Endothelial cell (in vitro differentiated cells): ENCODE data around the gene SOBP. TPM values are rescaled to one million over a fixed set of nuclear protein-coding genes. Genes with fewer than 3 reads are reported as not detected.
A peak's percentile ranks its signal among the peaks of the same experiment; 100 is the strongest.

Experiments used
- DNase-seq: peaks from one replicate; pipeline ENCODE4 v3.0.0; 2021; ENCODE audit warnings: low spot score
- H3K27ac Mint-ChIP-seq: one replicate; pipeline ENCODE4 v1.8.0; 2021; ENCODE audit warnings: mixed read lengths, inconsistent platforms; ENCODE audit not compliant: unreplicated experiment
- H3K27me3 Mint-ChIP-seq: one replicate; pipeline ENCODE4 v1.8.0; 2021; ENCODE audit warnings: mild to moderate bottlenecking, moderate library complexity, mixed read lengths, inconsistent platforms; ENCODE audit not compliant: unreplicated experiment
- H3K36me3 Mint-ChIP-seq: one replicate; pipeline ENCODE4 v1.8.0; 2021; ENCODE audit warnings: mild to moderate bottlenecking, low read depth, mixed read lengths, inconsistent platforms; ENCODE audit not compliant: unreplicated experiment
- H3K4me1 Mint-ChIP-seq: one replicate; pipeline ENCODE4 v1.8.0; 2021; ENCODE audit warnings: mild to moderate bottlenecking, mixed read lengths, inconsistent platforms; ENCODE audit not compliant: unreplicated experiment
- H3K4me3 Mint-ChIP-seq: one replicate; pipeline ENCODE4 v1.8.0; 2021; ENCODE audit warnings: mild to moderate bottlenecking, mixed read lengths, inconsistent platforms; ENCODE audit not compliant: unreplicated experiment
- H3K9me3 Mint-ChIP-seq: one replicate; pipeline ENCODE4 v1.8.0; 2021; ENCODE audit warnings: mixed read lengths, inconsistent platforms; ENCODE audit not compliant: unreplicated experiment
- CTCF ChIP-seq: fragments of 200-600 bp; sonication (generic); IDR thresholded peaks from one replicate; pipeline ENCODE4 v1.5.0; 2021; ENCODE audit warnings: antibody characterized with exemption; ENCODE audit not compliant: unreplicated experiment
- total RNA-seq: library from RNA; stranded (reverse); fragmentation: NEBNext Ultra II Directional; extraction: Animal tissue kit (Norgen Biotek cat#: 25700); gene quantifications from one replicate; pipeline ENCODE4 v1.2.1, GENCODE V29; 2021; ENCODE audit not compliant: unreplicated experiment

Gene SOBP
- total RNA-seq, 1 donor from 2014 or later: 1.5 TPM

GRCh38 chr6:107495196-107495643 is 5.3 kb downstream of the SOBP start:
- Mint-ChIP-seq H3K9me3 (no peaks in the 10 kb centered on the region), H3K27ac (peak overlapping the region; percentile 12), H3K36me3 (no peaks in the 10 kb centered on the region), H3K27me3 (peaks cover 2% of the 10 kb centered on the region), H3K4me3 (no peak overlapping the region), H3K4me1 (peaks cover 23% of the 10 kb centered on the region)
- no peak for DNase-seq
- TF ChIP-seq CTCF: no peak

- H3K27me3 Mint-ChIP-seq: peaks cover 2% of the 10 kb centered on the region
- no peak for DNase-seq
- peaks cover 21% of the 10 kb centered on the region for H3K4me1 Mint-ChIP-seq
- H3K4me3 Mint-ChIP-seq: no peak overlapping the region
- H3K36me3 Mint-ChIP-seq: no peaks in the 10 kb centered on the region
- H3K9me3 Mint-ChIP-seq: no peaks in the 10 kb centered on the region
- H3K27ac Mint-ChIP-seq: no peak overlapping the region
- TF ChIP-seq CTCF: no peak
These were observed 6.1 kb downstream of the SOBP start for GRCh38 chr6:107495971-107496370.

GRCh38 chr6:107496892-107497684 is 7.2 kb downstream of the SOBP start:
- TF ChIP-seq CTCF: no peak
- peaks cover 15% of the 10 kb centered on the region for H3K4me1 Mint-ChIP-seq
- H3K4me3 Mint-ChIP-seq: no peak overlapping the region
- no peak for DNase-seq
- H3K27ac Mint-ChIP-seq: no peak overlapping the region
- H3K27me3 Mint-ChIP-seq: no peaks in the 10 kb centered on the region
- H3K36me3 Mint-ChIP-seq: no peaks in the 10 kb centered on the region
- no peaks in the 10 kb centered on the region for H3K9me3 Mint-ChIP-seq

- Mint-ChIP-seq H3K4me1 (no peaks in the 10 kb centered on the region), H3K9me3 (no peaks in the 10 kb centered on the region), H3K4me3 (no peak overlapping the region), H3K36me3 (no peaks in the 10 kb centered on the region), H3K27ac (no peak overlapping the region), H3K27me3 (no peaks in the 10 kb centered on the region)
- TF ChIP-seq CTCF: no peak
- DNase-seq: no peak
These were observed 14.5 kb downstream of the SOBP start for GRCh38 chr6:107504270-107505026.

GRCh38 chr6:107506145-107506544 is 16.2 kb downstream of the SOBP start:
- no peak for TF ChIP-seq CTCF
- H3K9me3 Mint-ChIP-seq: no peaks in the 10 kb centered on the region
- H3K4me3 Mint-ChIP-seq: no peak overlapping the region
- no peak for DNase-seq
- H3K36me3 Mint-ChIP-seq: no peaks in the 10 kb centered on the region
- H3K27me3 Mint-ChIP-seq: no peaks in the 10 kb centered on the region
- H3K4me1 Mint-ChIP-seq: peaks cover 4% of the 10 kb centered on the region
- no peak overlapping the region for H3K27ac Mint-ChIP-seq
